Measurements from ENCODE around the gene GATAD2A.

GATAD2A gene

GRCh38 chr19:19540064-19540714 lies 134.7 kb downstream of the GATAD2A start:
- Histone ChIP-seq H3K9ac (ENCODE audit: low read length) (no peak overlapping the region), H4K20me1 (ENCODE audit: insufficient read depth, low read length) (no peaks in the 10 kb centered on the region), H3K27me3 (ENCODE audit: low read depth, low read length) (no peaks in the 10 kb centered on the region), H3K9me3 (ENCODE audit: insufficient read depth, low read length) (no peaks in the 10 kb centered on the region), H3K27ac (ENCODE audit: low read length) (no peak overlapping the region), H3K4me2 (ENCODE audit: low read length) (no peak overlapping the region), H3K4me3 (ENCODE audit: low read length) (no peak overlapping the region), H3K36me3 (replicated peaks; ENCODE audit: low read depth, low read length) (no peaks in the 10 kb centered on the region), H3K4me1 (ENCODE audit: low read length) (no peaks in the 10 kb centered on the region), H2AFZ (ENCODE audit: low read depth, low read length) (no peak overlapping the region), H3K79me2 (ENCODE audit: low read length) (no peaks in the 10 kb centered on the region)
- TF ChIP-seq EZH2phosphoT487 (IDR thresholded peaks at IDR 0.05; ENCODE audit: low read depth) (no peak), CTCF (IDR thresholded peaks at IDR 0.05; ENCODE audit: low read depth, low read length) (no peak)

- H3K36me3 ChIP-seq (replicated peaks; ENCODE audit: low read depth, low read length) = no peaks in the 10 kb centered on the region
- H3K27ac ChIP-seq (ENCODE audit: low read length) = no peak overlapping the region
- no peak overlapping the region for H3K4me2 ChIP-seq (ENCODE audit: low read length)
- no peak overlapping the region for H3K9ac ChIP-seq (ENCODE audit: low read length)
- H3K27me3 ChIP-seq (ENCODE audit: low read depth, low read length) = no peaks in the 10 kb centered on the region
- H3K79me2 ChIP-seq (ENCODE audit: low read length) = no peaks in the 10 kb centered on the region
- no peak overlapping the region for H2AFZ ChIP-seq (ENCODE audit: low read depth, low read length)
- H3K4me1 ChIP-seq (ENCODE audit: low read length) = no peaks in the 10 kb centered on the region
- no peak overlapping the region for H3K4me3 ChIP-seq (ENCODE audit: low read length)
- no peaks in the 10 kb centered on the region for H3K9me3 ChIP-seq (ENCODE audit: insufficient read depth, low read length)
- no peaks in the 10 kb centered on the region for H4K20me1 ChIP-seq (ENCODE audit: insufficient read depth, low read length)
- TF ChIP-seq EZH2phosphoT487 (IDR thresholded peaks at IDR 0.05; ENCODE audit: low read depth) (no peak), CTCF (IDR thresholded peaks at IDR 0.05; ENCODE audit: low read depth, low read length) (no peak)
These were observed 135.4 kb downstream of the GATAD2A start for GRCh38 chr19:19540715-19541515.

- no peaks in the 10 kb centered on the region for H3K79me2 ChIP-seq (ENCODE audit: low read length)
- H3K9ac ChIP-seq (ENCODE audit: low read length) = no peak overlapping the region
- no peaks in the 10 kb centered on the region for H3K36me3 ChIP-seq (replicated peaks; ENCODE audit: low read depth, low read length)
- H3K9me3 ChIP-seq (ENCODE audit: insufficient read depth, low read length) = no peaks in the 10 kb centered on the region
- H3K4me1 ChIP-seq (ENCODE audit: low read length) = no peaks in the 10 kb centered on the region
- TF ChIP-seq CTCF (IDR thresholded peaks at IDR 0.05; ENCODE audit: low read depth, low read length) (no peak), EZH2phosphoT487 (IDR thresholded peaks at IDR 0.05; ENCODE audit: low read depth) (no peak)
- no peak overlapping the region for H3K4me2 ChIP-seq (ENCODE audit: low read length)
- no peaks in the 10 kb centered on the region for H4K20me1 ChIP-seq (ENCODE audit: insufficient read depth, low read length)
- no peak overlapping the region for H3K4me3 ChIP-seq (ENCODE audit: low read length)
- H2AFZ ChIP-seq (ENCODE audit: low read depth, low read length) = no peak overlapping the region
- H3K27ac ChIP-seq (ENCODE audit: low read length) = no peak overlapping the region
- no peaks in the 10 kb centered on the region for H3K27me3 ChIP-seq (ENCODE audit: low read depth, low read length)
These were observed 136.1 kb downstream of the GATAD2A start for GRCh38 chr19:19541616-19542015.

- Histone ChIP-seq H3K4me1 (ENCODE audit: low read length) (no peaks in the 10 kb centered on the region), H3K36me3 (replicated peaks; ENCODE audit: low read depth, low read length) (no peaks in the 10 kb centered on the region), H3K9me3 (ENCODE audit: insufficient read depth, low read length) (no peaks in the 10 kb centered on the region), H3K9ac (ENCODE audit: low read length) (no peak overlapping the region), H3K27ac (ENCODE audit: low read length) (no peak overlapping the region), H3K27me3 (ENCODE audit: low read depth, low read length) (no peaks in the 10 kb centered on the region), H4K20me1 (ENCODE audit: insufficient read depth, low read length) (no peaks in the 10 kb centered on the region), H3K79me2 (ENCODE audit: low read length) (no peaks in the 10 kb centered on the region), H3K4me3 (ENCODE audit: low read length) (no peak overlapping the region), H3K4me2 (ENCODE audit: low read length) (no peak overlapping the region), H2AFZ (ENCODE audit: low read depth, low read length) (no peak overlapping the region)
- no peak for TF ChIP-seq CTCF (IDR thresholded peaks at IDR 0.05; ENCODE audit: low read depth, low read length)
- TF ChIP-seq EZH2phosphoT487 (IDR thresholded peaks at IDR 0.05; ENCODE audit: low read depth) = no peak
These were observed 137.0 kb downstream of the GATAD2A start for GRCh38 chr19:19542507-19542906.
